CD14-positive monocyte (primary cell): Measurements from ENCODE around the gene WSB1. TPM values are rescaled to one million over a fixed set of nuclear protein-coding genes. Genes with fewer than 3 reads are reported as not detected.

Experiments
- DNase-seq, 3 donors: peaks; one replicate each; pipeline ENCODE4 v3.0.0-alpha.2; 2011 to 2022
- H2AFZ ChIP-seq: 2 replicates; pipeline ENCODE4 v1.6.0; 2012; ENCODE audit warnings: mild to moderate bottlenecking, low read depth, low read length, inconsistent platforms; ENCODE audit not compliant: insufficient read depth, poor library complexity, severe bottlenecking
- H3K27ac ChIP-seq, 2 donors: 1 replicate in 1 of 2; 2 replicates in 1 of 2; pipeline ENCODE4 v1.5.1; 2012 to 2013; ENCODE audit warnings: low read length in 2 of 2, control low read depth in 1 of 2, inconsistent platforms in 1 of 2, low read depth in 1 of 2, mild to moderate bottlenecking in 1 of 2
- H3K27me3 ChIP-seq, 2 donors: one replicate each; pipeline versions ENCODE4 v1.6.0 to v1.6.1; 2011 to 2013; ENCODE audit warnings: low read length in 2 of 2; ENCODE audit not compliant: control insufficient read depth in 2 of 2, insufficient read depth in 2 of 2
- H3K36me3 ChIP-seq, 2 donors: replicated peaks in 1 of 2; 1 replicate in 1 of 2; 2 replicates in 1 of 2; pipeline versions ENCODE4 v1.5.1 to v1.6.1; 2012 to 2013; ENCODE audit warnings: low read length in 2 of 2, control low read depth in 1 of 2, inconsistent platforms in 1 of 2, mild to moderate bottlenecking in 1 of 2; ENCODE audit not compliant: insufficient read depth in 2 of 2, control insufficient read depth in 1 of 2
- H3K4me1 ChIP-seq, 2 donors: 1 replicate in 1 of 2; 2 replicates in 1 of 2; pipeline versions ENCODE4 v1.5.1 to v1.6.1; 2012 to 2013; ENCODE audit warnings: low read length in 2 of 2, control low read depth in 1 of 2, inconsistent platforms in 1 of 2, mild to moderate bottlenecking in 1 of 2, moderate library complexity in 1 of 2; ENCODE audit not compliant: insufficient read depth in 2 of 2, control insufficient read depth in 1 of 2
- H3K4me2 ChIP-seq: replicated peaks from 2 replicates; pipeline ENCODE3; 2012; ENCODE audit warnings: low read length, moderate library complexity, mild to moderate bottlenecking; ENCODE audit not compliant: poor library complexity, severe bottlenecking; ENCODE audit errors: extremely low read depth
- H3K4me3 ChIP-seq, 3 experiments: fragments of 200-600 bp in 1 of 3; sonication (generic) in 1 of 3; replicated peaks in 1 of 3; 1 replicate in 2 of 3; 2 replicates in 1 of 3; pipeline ENCODE4 v1.5.1; 2011 to 2013; ENCODE audit warnings: low read length in 3 of 3, mild to moderate bottlenecking in 3 of 3, control low read depth in 2 of 3, low read depth in 2 of 3, inconsistent platforms in 1 of 3, moderate library complexity in 1 of 3
- H3K79me2 ChIP-seq: 2 replicates; pipeline ENCODE4 v1.6.0; 2012; ENCODE audit warnings: mild to moderate bottlenecking, control low read depth, inconsistent platforms, low read length, moderate library complexity; ENCODE audit not compliant: insufficient read depth
- H3K9ac ChIP-seq: 2 replicates; pipeline ENCODE4 v1.6.0; 2017; ENCODE audit warnings: low read length, mild to moderate bottlenecking; ENCODE audit not compliant: insufficient read depth, poor library complexity, severe bottlenecking
- H3K9me3 ChIP-seq, 2 donors: replicated peaks in 1 of 2; 1 replicate in 1 of 2; 2 replicates in 1 of 2; pipeline versions ENCODE4 v1.5.1 to v1.6.1; 2012 to 2013; ENCODE audit warnings: low read length in 2 of 2, control low read depth in 1 of 2; ENCODE audit not compliant: control insufficient read depth in 1 of 2, insufficient read depth in 1 of 2
- H4K20me1 ChIP-seq: 2 replicates; pipeline ENCODE4 v1.6.0; 2012; ENCODE audit warnings: mild to moderate bottlenecking, low read length, control low read depth, moderate library complexity; ENCODE audit not compliant: insufficient read depth
- H3K27ac Mint-ChIP-seq, 7 donors: one replicate each; pipeline ENCODE4 v1.8.0; 2020; ENCODE audit warnings: mild to moderate bottlenecking in 7 of 7, mixed read lengths in 7 of 7, moderate library complexity in 6 of 7, inconsistent platforms in 2 of 7
- H3K27me3 Mint-ChIP-seq, 3 donors: one replicate each; pipeline ENCODE4 v1.8.0; 2021 to 2022; ENCODE audit warnings: low read depth in 3 of 3, mild to moderate bottlenecking in 3 of 3, mixed read lengths in 3 of 3, moderate library complexity in 3 of 3, inconsistent platforms in 1 of 3
- H3K36me3 Mint-ChIP-seq, 2 donors: one replicate each; pipeline ENCODE4 v1.8.0; 2020; ENCODE audit warnings: mixed read lengths in 2 of 2, inconsistent platforms in 1 of 2, mild to moderate bottlenecking in 1 of 2
- H3K4me1 Mint-ChIP-seq: one replicate; pipeline ENCODE4 v1.8.0; 2020; ENCODE audit warnings: mild to moderate bottlenecking, mixed read lengths
- H3K4me3 Mint-ChIP-seq, 2 donors: one replicate each; pipeline ENCODE4 v1.8.0; 2020; ENCODE audit warnings: mild to moderate bottlenecking in 2 of 2, mixed read lengths in 2 of 2, moderate library complexity in 1 of 2
- H3K9me3 Mint-ChIP-seq, 7 donors: one replicate each; pipeline ENCODE4 v1.8.0; 2020 to 2022; ENCODE audit warnings: mixed read lengths in 7 of 7, mild to moderate bottlenecking in 6 of 7, moderate library complexity in 6 of 7, inconsistent platforms in 2 of 7
- WGBS: methylation state at CpG from one replicate; pipeline ENCODE4 v1.1.5; 2013; ENCODE audit warnings: missing lambda C conversion rate; ENCODE audit not compliant: insufficient coverage; 5-methylcytosine and 5-hydroxymethylcytosine counted together
- intact Hi-C, 2 donors: fragments of 100-400 bp; cut with micrococcal nuclease; formaldehyde crosslinking; loops; one replicate each; pipeline versions ENCODE4 v1.15.0 to v1.15.1; 2023
- polyA plus RNA-seq, 3 donors: library from polyadenylated mRNA; depleted of rRNA in 1 of 3; unstranded in 2 of 3; stranded (reverse) in 1 of 3; fragments of 300-500 nt in 2 of 3; fragments of >200 nt in 1 of 3; fragmentation: Illumina TruSeq in 2 of 3; gene quantifications; 1 replicate in 2 of 3; 2 replicates in 1 of 3; pipeline ENCODE4 v1.2.3, GENCODE V29; 2012 to 2021
- TF ChIP-seq, protein P1 (sequence below): fragments of 200-600 bp; IDR thresholded peaks from one replicate; pipeline ENCODE4 v1.8.0; 2022; ENCODE audit warnings: antibody characterized with exemption, mild to moderate bottlenecking

The WSB1 gene
- polyA plus RNA-seq, 3 donors = 220 to 368 (median 296) TPM

DNA sequence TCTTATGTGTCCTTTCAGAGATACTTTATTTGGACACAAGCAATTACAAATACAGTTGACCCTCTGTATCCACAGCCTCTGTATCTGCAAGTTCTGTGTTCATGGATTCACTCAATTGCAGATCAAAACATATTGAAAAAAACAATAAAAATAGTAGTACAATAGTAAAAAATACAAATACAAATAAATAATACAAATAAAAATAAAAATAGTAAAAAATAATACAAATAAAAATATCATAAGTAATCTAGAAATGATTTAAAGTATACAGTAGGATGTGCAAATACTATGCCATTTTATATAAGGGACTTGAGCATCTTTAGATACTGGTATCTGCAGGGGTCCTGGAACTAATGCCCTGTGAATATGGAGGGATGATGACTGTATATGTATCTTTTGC lies 47.4 kb upstream of the WSB1 start:
- Histone ChIP-seq H3K4me3 (no peak overlapping the region), H3K9ac (no peak overlapping the region), H2AFZ (no peak overlapping the region), H3K36me3 (no peaks in the 10 kb centered on the region), H3K27ac (peak overlapping the region; percentile 93 to 96), H3K27me3 (no peaks in the 10 kb centered on the region), H3K9me3 (no peaks in the 10 kb centered on the region), H3K79me2 (peaks cover 7% of the 10 kb centered on the region), H3K4me1 (peaks cover 61 to 62% of the 10 kb centered on the region in 2 donors), H4K20me1 (no peaks in the 10 kb centered on the region), H3K4me2 (no peak overlapping the region)
- DNase-seq = no peak
- TF ChIP-seq, protein P1, sequence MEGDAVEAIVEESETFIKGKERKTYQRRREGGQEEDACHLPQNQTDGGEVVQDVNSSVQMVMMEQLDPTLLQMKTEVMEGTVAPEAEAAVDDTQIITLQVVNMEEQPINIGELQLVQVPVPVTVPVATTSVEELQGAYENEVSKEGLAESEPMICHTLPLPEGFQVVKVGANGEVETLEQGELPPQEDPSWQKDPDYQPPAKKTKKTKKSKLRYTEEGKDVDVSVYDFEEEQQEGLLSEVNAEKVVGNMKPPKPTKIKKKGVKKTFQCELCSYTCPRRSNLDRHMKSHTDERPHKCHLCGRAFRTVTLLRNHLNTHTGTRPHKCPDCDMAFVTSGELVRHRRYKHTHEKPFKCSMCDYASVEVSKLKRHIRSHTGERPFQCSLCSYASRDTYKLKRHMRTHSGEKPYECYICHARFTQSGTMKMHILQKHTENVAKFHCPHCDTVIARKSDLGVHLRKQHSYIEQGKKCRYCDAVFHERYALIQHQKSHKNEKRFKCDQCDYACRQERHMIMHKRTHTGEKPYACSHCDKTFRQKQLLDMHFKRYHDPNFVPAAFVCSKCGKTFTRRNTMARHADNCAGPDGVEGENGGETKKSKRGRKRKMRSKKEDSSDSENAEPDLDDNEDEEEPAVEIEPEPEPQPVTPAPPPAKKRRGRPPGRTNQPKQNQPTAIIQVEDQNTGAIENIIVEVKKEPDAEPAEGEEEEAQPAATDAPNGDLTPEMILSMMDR = no peak
- Mint-ChIP-seq H3K4me3 (no peak overlapping the region), H3K36me3 (peaks cover 2 to 4% of the 10 kb centered on the region in 2 donors), H3K27me3 (no peaks in the 10 kb centered on the region), H3K4me1 (peaks cover 62% of the 10 kb centered on the region), H3K27ac (peak overlapping the region in 5 of 7 donors; percentile 71 to 100 (median 99)), H3K9me3 (peaks cover 0 to 4% (median 0%) of the 10 kb centered on the region in 7 donors)
- intact Hi-C loops = loop anchor here (5.0 to 10.0 kb wide), 2 partner anchors 36 to 388 kb away; partner anchors contain the start of gene LGALS9 (in 1 of the 2)

DNA sequence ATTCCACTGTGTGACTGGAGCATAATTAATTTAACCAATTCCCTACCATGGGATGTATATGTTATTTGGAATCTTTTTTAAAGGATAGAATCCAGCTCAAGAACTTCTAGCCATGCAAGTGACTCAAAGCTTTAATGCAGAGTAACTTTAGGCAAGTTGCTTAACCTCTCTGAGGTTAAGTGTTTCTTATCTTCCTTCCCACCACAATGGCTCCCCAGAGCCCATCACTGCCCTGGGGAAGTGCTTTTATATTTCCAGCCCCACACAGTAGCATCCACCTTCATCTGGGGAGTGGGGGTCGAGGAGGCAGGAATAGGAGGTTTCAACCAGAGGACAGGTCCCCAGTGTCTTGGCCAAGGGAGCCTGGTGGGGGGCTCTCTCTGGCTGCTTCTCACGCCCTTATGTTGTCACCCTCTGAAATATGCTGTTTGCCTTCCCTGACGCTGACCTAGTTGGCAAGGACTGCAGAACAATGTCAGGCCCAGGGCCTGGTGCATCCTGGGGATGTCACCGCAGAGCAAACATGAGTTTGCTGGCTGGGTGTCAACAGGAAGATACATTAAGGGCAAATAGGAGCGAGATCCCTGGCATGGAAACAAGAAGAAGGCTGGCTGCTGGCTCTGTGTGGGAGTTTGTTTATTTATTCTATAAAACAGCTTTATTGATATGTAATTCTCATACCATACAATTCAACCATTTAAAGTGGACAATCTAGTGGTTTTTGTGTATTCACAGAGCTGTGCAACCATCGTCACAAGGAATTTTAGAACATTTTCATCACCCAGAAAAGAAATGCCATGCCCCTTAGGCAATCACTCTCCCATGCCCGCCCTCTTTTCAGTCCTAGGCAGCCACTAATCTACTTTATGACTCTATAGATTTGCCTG lies 46.6 kb upstream of the WSB1 start:
- Histone ChIP-seq H3K4me3 (no peak overlapping the region), H2AFZ (peak overlapping the region; percentile 15), H3K36me3 (no peaks in the 10 kb centered on the region), H3K9ac (no peak overlapping the region), H3K4me2 (no peak overlapping the region), H3K27ac (peak overlapping the region; percentile 31 to 56), H3K79me2 (peaks cover 7% of the 10 kb centered on the region), H3K27me3 (no peaks in the 10 kb centered on the region), H3K9me3 (no peaks in the 10 kb centered on the region), H3K4me1 (peaks cover 54% of the 10 kb centered on the region in 2 donors), H4K20me1 (no peaks in the 10 kb centered on the region)
- Mint-ChIP-seq H3K9me3 (peaks cover 0 to 4% (median 0%) of the 10 kb centered on the region in 7 donors), H3K36me3 (no peaks in the 10 kb centered on the region), H3K27me3 (peaks cover 0 to 2% (median under 1%) of the 10 kb centered on the region in 3 donors), H3K4me1 (peaks cover 55% of the 10 kb centered on the region), H3K4me3 (no peak overlapping the region), H3K27ac (peak overlapping the region in 6 of 7 donors; percentile 3 to 92 (median 82))
- DNase-seq = no peak
- 62% methylated on average over 4 of the region's 7 CpGs for WGBS
- TF ChIP-seq, protein P1 = no peak
- intact Hi-C loops = loop anchor here (5.0 to 10.0 kb wide), 2 partner anchors 35 to 387 kb away; partner anchors contain the start of gene LGALS9 (in 1 of the 2)
